ENCODE results near the gene TET1. TPM values are rescaled to one million over a fixed set of nuclear protein-coding genes. Genes with fewer than 3 reads are reported as not detected.

Gene TET1
- total and polyA plus RNA-seq, 4 donors: 0.06 to 2.1 (median 0.75) TPM

- TF ChIP-seq FOXA2 (IDR thresholded peaks at IDR 0.05): no peak
- TF ChIP-seq HNF4A (conservative IDR thresholded peaks at IDR 0.05): no peak
- 62% methylated on average over 5 of the region's 5 CpGs for WGBS
- no peaks in the 10 kb centered on the region for H3K36me3 ChIP-seq (ENCODE audit: control insufficient read depth in 4 of 4, insufficient read depth in 3 of 4, low read depth in 1 of 4, low read length in 3 of 4)
- DNase-seq (ENCODE audit: low spot score): no peak
- H3K4me3 ChIP-seq (ENCODE audit: low read depth in 1 of 3, low read length in 3 of 3): no peak overlapping the region
- H3K9ac ChIP-seq (ENCODE audit: low read depth in 1 of 2, low read length in 2 of 2): no peak overlapping the region
- H3K27me3 ChIP-seq (ENCODE audit: control insufficient read depth in 4 of 4, insufficient read depth in 4 of 4, low read length in 3 of 4): no peaks in the 10 kb centered on the region
- H3K4me1 ChIP-seq (ENCODE audit: control insufficient read depth in 4 of 4, insufficient read depth in 4 of 4, low read length in 3 of 4): no peaks in the 10 kb centered on the region
- no peaks in the 10 kb centered on the region for H3K9me3 ChIP-seq (ENCODE audit: control insufficient read depth in 4 of 4, low read length in 3 of 4)
- no peak overlapping the region for H3K27ac ChIP-seq (ENCODE audit: low read depth in 1 of 2, low read length in 2 of 2)
Observed at GRCh38 chr10:68572151-68572550, 12.0 kb downstream of the TET1 start.

DNA sequence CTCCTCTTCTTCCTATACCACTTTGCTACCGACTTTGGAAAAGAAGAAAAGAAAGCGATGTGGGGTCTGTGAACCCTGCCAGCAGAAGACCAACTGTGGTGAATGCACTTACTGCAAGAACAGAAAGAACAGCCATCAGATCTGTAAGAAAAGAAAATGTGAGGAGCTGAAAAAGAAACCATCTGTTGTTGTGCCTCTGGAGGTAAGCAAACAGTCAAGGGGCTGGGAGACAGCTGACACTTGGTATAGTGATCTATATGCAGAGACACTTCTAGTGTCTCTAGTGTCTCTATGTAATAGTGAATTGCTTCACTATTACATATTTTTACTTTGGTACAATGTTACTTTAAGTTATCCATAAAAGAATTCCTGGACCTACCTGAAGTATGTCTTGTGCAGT is 13.9 kb downstream of the TET1 start:
- Histone ChIP-seq H3K27me3 (ENCODE audit: control insufficient read depth in 4 of 4, insufficient read depth in 4 of 4, low read length in 3 of 4) (no peaks in the 10 kb centered on the region), H3K4me3 (ENCODE audit: low read depth in 1 of 3, low read length in 3 of 3) (no peak overlapping the region), H3K27ac (ENCODE audit: low read depth in 1 of 2, low read length in 2 of 2) (no peak overlapping the region), H3K36me3 (ENCODE audit: control insufficient read depth in 4 of 4, insufficient read depth in 3 of 4, low read depth in 1 of 4, low read length in 3 of 4) (no peaks in the 10 kb centered on the region), H3K9me3 (ENCODE audit: control insufficient read depth in 4 of 4, low read length in 3 of 4) (no peaks in the 10 kb centered on the region), H3K9ac (ENCODE audit: low read depth in 1 of 2, low read length in 2 of 2) (no peak overlapping the region), H3K4me1 (ENCODE audit: control insufficient read depth in 4 of 4, insufficient read depth in 4 of 4, low read length in 3 of 4) (no peaks in the 10 kb centered on the region)
- 93% methylated on average over 2 of the region's 2 CpGs for WGBS
- no peak for DNase-seq (ENCODE audit: low spot score)
- TF ChIP-seq TAF1 (conservative IDR thresholded peaks at IDR 0.05): no peak
- no peak for TF ChIP-seq RAD21 (IDR thresholded peaks at IDR 0.05)
- TF ChIP-seq SP1 (IDR thresholded peaks at IDR 0.05): no peak

DNA sequence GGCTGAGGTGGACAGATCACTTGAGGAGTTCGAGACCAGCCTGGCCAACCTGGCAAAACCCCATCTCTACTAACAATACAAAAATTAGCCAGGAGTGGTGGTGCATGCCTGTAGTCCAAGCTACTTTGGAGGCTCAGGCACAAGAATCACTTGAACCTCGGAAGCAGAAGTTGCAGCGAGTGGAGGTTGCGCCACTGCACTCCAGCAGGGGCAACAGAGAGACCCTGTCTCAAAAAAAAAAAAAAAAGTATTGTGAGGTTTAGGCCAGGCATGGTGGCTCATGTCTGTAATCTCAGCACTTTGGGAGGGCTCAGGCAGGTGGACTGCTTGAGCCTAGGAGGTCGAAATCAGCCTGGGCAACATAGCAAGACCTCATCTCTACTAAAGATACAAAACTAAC is 16.0 kb downstream of the TET1 start:
- DNase-seq (ENCODE audit: low spot score): no peak
- TF ChIP-seq RAD21 (IDR thresholded peaks at IDR 0.05) (no peak), EGR1 (IDR thresholded peaks at IDR 0.05; ENCODE audit: low read depth in 2 of 2) (no peak), JUND (IDR thresholded peaks at IDR 0.05) (no peak), NR2F2 (IDR thresholded peaks at IDR 0.05) (no peak), MAX (IDR thresholded peaks at IDR 0.05) (no peak), FOXA1 (IDR thresholded peaks at IDR 0.05) (no peak), HNF4G (IDR thresholded peaks at IDR 0.05) (no peak)
- TF ChIP-seq, protein P1, sequence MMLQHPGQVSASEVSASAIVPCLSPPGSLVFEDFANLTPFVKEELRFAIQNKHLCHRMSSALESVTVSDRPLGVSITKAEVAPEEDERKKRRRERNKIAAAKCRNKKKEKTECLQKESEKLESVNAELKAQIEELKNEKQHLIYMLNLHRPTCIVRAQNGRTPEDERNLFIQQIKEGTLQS (IDR thresholded peaks at IDR 0.05): no peak
- TF ChIP-seq, protein P2, sequence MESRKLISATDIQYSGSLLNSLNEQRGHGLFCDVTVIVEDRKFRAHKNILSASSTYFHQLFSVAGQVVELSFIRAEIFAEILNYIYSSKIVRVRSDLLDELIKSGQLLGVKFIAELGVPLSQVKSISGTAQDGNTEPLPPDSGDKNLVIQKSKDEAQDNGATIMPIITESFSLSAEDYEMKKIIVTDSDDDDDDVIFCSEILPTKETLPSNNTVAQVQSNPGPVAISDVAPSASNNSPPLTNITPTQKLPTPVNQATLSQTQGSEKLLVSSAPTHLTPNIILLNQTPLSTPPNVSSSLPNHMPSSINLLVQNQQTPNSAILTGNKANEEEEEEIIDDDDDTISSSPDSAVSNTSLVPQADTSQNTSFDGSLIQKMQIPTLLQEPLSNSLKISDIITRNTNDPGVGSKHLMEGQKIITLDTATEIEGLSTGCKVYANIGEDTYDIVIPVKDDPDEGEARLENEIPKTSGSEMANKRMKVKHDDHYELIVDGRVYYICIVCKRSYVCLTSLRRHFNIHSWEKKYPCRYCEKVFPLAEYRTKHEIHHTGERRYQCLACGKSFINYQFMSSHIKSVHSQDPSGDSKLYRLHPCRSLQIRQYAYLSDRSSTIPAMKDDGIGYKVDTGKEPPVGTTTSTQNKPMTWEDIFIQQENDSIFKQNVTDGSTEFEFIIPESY (IDR thresholded peaks at IDR 0.05): no peak
- Histone ChIP-seq H3K4me1 (ENCODE audit: control insufficient read depth in 4 of 4, insufficient read depth in 4 of 4, low read length in 3 of 4) (no peaks in the 10 kb centered on the region), H3K27me3 (ENCODE audit: control insufficient read depth in 4 of 4, insufficient read depth in 4 of 4, low read length in 3 of 4) (no peaks in the 10 kb centered on the region), H3K27ac (ENCODE audit: low read depth in 1 of 2, low read length in 2 of 2) (no peak overlapping the region), H3K9ac (ENCODE audit: low read depth in 1 of 2, low read length in 2 of 2) (no peak overlapping the region), H3K4me3 (ENCODE audit: low read depth in 1 of 3, low read length in 3 of 3) (no peak overlapping the region), H3K9me3 (ENCODE audit: control insufficient read depth in 4 of 4, low read length in 3 of 4) (no peaks in the 10 kb centered on the region), H3K36me3 (ENCODE audit: control insufficient read depth in 4 of 4, insufficient read depth in 3 of 4, low read depth in 1 of 4, low read length in 3 of 4) (no peaks in the 10 kb centered on the region)
- WGBS: 74% methylated on average over 5 of the region's 5 CpGs

DNA sequence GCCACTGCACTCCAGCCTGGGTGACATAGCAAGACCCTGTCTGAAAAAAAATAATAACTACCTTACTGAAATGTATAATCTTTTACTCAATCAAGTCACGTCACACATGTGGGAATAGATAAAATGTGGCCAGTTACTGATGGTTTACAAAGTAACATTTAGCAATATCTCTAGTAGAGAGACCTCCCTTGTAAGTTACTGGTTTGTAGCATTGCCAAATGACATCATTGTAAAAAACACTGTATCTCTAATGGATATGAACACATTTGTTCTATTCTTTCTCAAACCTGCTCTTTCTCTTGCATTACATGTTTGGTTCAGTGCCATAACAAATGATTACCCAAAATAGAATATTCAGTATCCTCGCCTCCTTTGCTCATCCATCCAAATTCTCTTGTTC is 18.8 kb downstream of the TET1 start:
- H3K9me3 ChIP-seq (ENCODE audit: control insufficient read depth in 4 of 4, low read length in 3 of 4): no peaks in the 10 kb centered on the region
- H3K27ac ChIP-seq (ENCODE audit: low read depth in 1 of 2, low read length in 2 of 2): no peak overlapping the region
- DNase-seq (ENCODE audit: low spot score): no peak
- no peaks in the 10 kb centered on the region for H3K27me3 ChIP-seq (ENCODE audit: control insufficient read depth in 4 of 4, insufficient read depth in 4 of 4, low read length in 3 of 4)
- 90% methylated on average over 2 of the region's 2 CpGs for WGBS
- no peak overlapping the region for H3K4me3 ChIP-seq (ENCODE audit: low read depth in 1 of 3, low read length in 3 of 3)
- H3K9ac ChIP-seq (ENCODE audit: low read depth in 1 of 2, low read length in 2 of 2): no peak overlapping the region
- H3K36me3 ChIP-seq (ENCODE audit: control insufficient read depth in 4 of 4, insufficient read depth in 3 of 4, low read depth in 1 of 4, low read length in 3 of 4): no peaks in the 10 kb centered on the region
- H3K4me1 ChIP-seq (ENCODE audit: control insufficient read depth in 4 of 4, insufficient read depth in 4 of 4, low read length in 3 of 4): no peaks in the 10 kb centered on the region
- no peak for TF ChIP-seq EGR1 (IDR thresholded peaks at IDR 0.05; ENCODE audit: low read depth in 2 of 2)
- TF ChIP-seq RAD21 (IDR thresholded peaks at IDR 0.05): no peak
- no peak for TF ChIP-seq CTCF (IDR thresholded peaks at IDR 0.05; ENCODE audit: low read depth, low read length, missing input control)
- TF ChIP-seq FOXA2 (IDR thresholded peaks at IDR 0.05): no peak
- no peak for TF ChIP-seq YY1 (IDR thresholded peaks at IDR 0.05)
- no peak for TF ChIP-seq SP1 (IDR thresholded peaks at IDR 0.05)
- TF ChIP-seq TAF1 (conservative IDR thresholded peaks at IDR 0.05): no peak
- TF ChIP-seq GABPA (IDR thresholded peaks at IDR 0.05 in 1 of 2, conservative IDR thresholded peaks at IDR 0.05 in 1 of 2): no peak
- TF ChIP-seq HNF4G (IDR thresholded peaks at IDR 0.05): no peak
- TF ChIP-seq, protein P1 (IDR thresholded peaks at IDR 0.05): no peak
- TF ChIP-seq JUND (IDR thresholded peaks at IDR 0.05): no peak
- TF ChIP-seq FOXA1 (IDR thresholded peaks at IDR 0.05): no peak
- no peak for TF ChIP-seq MAX (IDR thresholded peaks at IDR 0.05)
- no peak for TF ChIP-seq RXRA (IDR thresholded peaks at IDR 0.05)
- no peak for TF ChIP-seq NR2F2 (IDR thresholded peaks at IDR 0.05)
- TF ChIP-seq, protein P2 (IDR thresholded peaks at IDR 0.05): no peak
